ENCODE results near the gene LY6G6D.
A peak's percentile ranks its signal among the peaks of the same experiment; 100 is the strongest.

The LY6G6D gene

DNA sequence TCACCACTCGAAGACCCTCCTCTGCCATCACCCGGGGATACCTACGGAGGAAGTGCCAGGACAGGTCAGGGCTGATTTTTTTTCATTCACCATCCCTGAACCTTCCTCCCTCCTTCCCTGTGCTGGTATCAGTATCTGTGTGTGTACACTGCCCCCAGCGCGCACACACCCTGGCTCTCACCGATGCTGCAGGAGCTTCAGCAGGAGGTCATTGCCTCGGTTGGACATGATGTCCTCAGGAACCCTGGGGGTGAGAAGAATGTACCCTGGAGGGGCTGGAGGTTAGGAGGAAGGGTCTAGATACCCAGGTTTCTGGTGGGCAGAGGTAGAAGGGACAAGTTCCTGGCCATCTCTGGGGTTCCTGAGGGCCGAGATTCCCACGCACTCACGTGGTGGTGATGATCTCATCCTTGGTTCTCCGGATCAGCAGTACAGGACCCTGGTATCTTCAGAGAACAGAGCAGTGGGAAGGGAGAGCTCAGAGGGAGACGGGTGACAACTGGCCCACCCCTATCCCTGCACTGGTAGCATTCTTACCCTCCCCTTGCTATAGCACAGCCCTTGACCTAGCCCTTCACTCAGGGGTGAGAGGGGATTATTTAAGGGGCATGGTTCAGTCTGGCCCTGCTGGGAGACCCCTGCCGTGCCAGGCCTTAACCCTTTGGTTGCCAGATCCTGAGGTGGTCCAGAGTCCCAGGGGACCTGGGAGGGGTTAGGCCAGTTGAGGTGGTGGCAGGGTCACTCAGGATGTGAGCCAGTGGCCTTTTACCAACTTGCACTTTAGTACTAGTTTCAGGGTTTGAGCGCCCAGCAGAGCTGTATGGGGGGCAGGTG lies 27.1 kb upstream of the LY6G6D start:
- no peak for DNase-seq (ENCODE audit: low read depth)
- TF ChIP-seq, protein P1, sequence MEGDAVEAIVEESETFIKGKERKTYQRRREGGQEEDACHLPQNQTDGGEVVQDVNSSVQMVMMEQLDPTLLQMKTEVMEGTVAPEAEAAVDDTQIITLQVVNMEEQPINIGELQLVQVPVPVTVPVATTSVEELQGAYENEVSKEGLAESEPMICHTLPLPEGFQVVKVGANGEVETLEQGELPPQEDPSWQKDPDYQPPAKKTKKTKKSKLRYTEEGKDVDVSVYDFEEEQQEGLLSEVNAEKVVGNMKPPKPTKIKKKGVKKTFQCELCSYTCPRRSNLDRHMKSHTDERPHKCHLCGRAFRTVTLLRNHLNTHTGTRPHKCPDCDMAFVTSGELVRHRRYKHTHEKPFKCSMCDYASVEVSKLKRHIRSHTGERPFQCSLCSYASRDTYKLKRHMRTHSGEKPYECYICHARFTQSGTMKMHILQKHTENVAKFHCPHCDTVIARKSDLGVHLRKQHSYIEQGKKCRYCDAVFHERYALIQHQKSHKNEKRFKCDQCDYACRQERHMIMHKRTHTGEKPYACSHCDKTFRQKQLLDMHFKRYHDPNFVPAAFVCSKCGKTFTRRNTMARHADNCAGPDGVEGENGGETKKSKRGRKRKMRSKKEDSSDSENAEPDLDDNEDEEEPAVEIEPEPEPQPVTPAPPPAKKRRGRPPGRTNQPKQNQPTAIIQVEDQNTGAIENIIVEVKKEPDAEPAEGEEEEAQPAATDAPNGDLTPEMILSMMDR (IDR thresholded peaks at IDR 0.05; ENCODE audit: control insufficient read depth, insufficient read depth, low read depth, low read length, missing control alignments): no peak
- no peak overlapping the region for H3K4me3 ChIP-seq (ENCODE audit: control insufficient read depth, low read depth, low read length)

DNA sequence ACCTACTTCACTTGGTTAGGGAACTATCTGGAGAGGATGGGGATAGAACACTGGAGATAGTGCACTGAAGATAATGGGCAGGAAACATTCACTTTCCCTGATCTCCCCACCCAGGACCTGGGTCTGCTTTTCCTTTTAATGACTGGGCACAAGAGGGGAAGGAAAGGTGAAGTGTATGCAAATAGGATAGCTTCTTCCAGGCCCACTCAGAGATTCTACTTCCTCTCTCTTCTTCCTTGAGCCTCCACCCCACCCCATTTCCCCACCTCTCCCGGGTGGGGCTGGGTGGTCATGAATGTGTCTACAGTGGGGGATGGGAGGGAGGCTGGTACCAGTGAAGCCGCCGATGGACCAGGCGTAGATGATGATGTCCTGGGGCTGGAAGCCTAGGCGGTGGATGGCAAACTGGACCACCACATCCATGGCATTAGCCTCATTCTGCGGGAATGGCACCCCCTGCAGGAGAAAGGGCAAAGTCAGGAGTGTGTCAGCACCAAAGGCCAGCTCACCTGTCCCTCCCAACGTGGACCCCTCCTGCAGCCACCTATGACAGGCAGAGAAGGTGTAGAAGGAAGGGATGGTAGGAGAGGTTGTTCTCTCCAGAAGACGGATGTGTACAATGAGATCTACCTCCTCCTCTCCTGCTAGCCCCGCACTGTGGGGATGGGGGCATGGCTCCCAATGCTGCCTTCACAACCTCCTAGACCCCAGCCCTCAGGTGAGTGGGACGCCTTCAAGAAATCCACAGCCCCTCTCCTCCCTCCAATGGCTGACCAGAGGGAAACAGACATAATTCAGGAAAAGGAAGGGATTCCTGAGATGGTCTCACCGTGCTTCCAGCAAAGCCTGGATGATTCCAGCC lies 25.7 kb upstream of the LY6G6D start:
- no peak overlapping the region for H3K4me3 ChIP-seq (ENCODE audit: control insufficient read depth, low read depth, low read length)
- TF ChIP-seq, protein P1 (IDR thresholded peaks at IDR 0.05; ENCODE audit: control insufficient read depth, insufficient read depth, low read depth, low read length, missing control alignments): peak; percentile 59
- DNase-seq (ENCODE audit: low read depth): no peak

DNA sequence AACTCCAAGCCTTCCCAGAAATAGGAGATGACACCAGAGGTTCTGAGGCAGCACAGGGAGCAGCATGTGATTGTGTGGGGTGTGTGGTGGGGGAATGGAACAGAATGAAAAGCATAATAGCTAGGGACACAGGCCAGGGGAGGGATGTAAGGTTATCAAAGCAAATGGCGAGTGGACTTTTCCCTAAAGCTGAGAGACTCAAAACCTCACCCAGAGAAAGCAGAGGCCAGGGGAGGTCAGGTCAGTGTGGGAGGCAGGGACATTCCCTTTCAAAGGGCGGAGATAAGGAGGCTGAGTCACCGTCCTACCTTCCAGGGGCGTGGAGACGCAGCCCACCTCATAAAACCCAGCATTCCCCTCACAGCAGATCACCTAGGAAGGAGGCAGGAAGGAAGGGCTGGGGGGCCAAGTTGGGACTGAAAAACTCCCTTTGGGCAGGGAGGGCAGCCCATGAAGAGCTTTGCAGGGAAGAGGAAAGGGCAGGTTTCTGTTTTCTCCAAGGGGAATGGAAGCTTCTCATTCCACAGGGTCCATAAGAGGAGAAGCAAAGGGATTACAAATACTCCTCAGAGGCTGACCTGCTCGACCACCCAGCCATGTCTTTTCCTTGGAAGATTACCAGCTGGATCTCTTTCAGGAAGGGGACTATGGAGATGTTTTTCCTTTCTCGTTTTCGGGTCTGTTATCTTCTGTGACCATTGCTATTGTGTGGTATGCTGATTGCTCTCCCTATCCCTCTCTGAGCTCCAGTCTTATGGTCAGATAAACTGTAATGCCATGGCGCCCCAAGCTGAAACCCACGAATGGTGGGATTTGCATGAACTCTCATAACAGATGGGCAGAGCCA lies 24.7 kb upstream of the LY6G6D start:
- TF ChIP-seq, protein P1 (IDR thresholded peaks at IDR 0.05; ENCODE audit: control insufficient read depth, insufficient read depth, low read depth, low read length, missing control alignments): no peak
- DNase-seq (ENCODE audit: low read depth): no peak
- H3K4me3 ChIP-seq (ENCODE audit: control insufficient read depth, low read depth, low read length): no peak overlapping the region

DNA sequence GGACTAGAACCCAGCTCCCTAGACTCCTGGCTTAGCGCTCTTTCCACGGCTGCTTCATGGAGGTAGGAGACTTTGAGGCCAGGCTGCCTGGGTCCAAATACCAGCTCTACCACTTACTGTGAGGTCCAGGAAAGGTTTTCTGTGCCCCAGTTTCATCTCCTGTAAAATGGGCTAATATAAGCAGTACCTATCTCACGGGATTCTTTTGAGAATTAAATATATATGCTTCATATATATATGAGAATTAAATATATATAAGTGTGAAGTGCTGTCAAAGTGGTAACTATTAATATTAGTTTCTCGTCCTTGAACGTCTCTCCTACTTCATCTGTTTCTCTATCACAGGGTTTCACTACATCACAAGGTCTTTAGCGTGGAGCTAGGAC lies 24.1 kb upstream of the LY6G6D start:
- TF ChIP-seq, protein P1 (IDR thresholded peaks at IDR 0.05; ENCODE audit: control insufficient read depth, insufficient read depth, low read depth, low read length, missing control alignments): no peak
- DNase-seq (ENCODE audit: low read depth): no peak

DNA sequence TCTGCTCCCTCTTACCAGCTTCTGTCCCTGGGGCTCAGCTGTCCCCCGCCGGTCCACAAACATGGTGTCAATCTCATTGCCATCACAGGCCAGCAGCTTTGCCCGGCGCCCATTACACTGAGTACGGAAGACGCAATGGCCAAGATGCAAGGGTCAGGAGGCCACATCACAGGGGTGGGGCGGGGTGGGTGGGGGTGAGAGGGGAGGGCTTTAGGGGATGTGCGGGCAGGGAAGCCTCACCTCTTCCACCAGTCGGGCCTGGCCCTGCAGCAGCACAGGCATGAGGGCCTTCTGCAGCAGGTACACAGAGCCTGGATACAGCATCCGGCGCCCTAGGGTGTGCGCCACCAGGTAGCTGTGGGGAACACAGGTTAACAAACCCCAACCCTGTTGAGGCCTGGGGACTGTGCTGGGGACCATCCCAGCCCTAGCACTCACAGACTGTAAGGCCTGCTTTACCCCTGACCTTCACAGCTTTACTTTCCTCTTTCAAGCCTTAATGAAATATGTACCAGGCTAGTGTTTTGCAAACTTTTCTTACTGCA lies 23.5 kb upstream of the LY6G6D start:
- no peak overlapping the region for H3K4me3 ChIP-seq (ENCODE audit: control insufficient read depth, low read depth, low read length)
- TF ChIP-seq, protein P1 (IDR thresholded peaks at IDR 0.05; ENCODE audit: control insufficient read depth, insufficient read depth, low read depth, low read length, missing control alignments): no peak
- no peak for DNase-seq (ENCODE audit: low read depth)

More for the DNA sequence above, 24.1 kb upstream of the LY6G6D start:
- no peak overlapping the region for H3K4me3 ChIP-seq (ENCODE audit: control insufficient read depth, low read depth, low read length)

DNA sequence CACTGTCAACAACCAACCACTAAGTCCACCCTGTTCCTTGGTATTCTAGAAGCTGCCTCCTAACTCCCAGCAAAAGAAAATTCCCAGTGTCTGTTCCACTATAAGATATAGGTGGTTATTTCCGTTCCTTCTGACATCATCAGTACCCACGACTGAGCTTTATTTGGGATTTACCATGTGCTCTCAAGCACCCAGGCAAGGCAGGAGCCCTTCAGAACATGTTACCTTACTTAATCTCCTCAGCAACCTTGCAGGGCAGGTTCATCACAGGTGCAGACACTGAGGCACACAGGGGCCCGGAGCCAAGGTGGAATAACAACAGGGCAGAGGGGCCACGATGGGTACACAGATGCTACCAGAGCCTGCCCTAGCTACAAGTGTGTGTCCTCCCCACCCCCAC lies 22.8 kb upstream of the LY6G6D start:
- no peak for DNase-seq (ENCODE audit: low read depth)
- TF ChIP-seq, protein P1 (IDR thresholded peaks at IDR 0.05; ENCODE audit: control insufficient read depth, insufficient read depth, low read depth, low read length, missing control alignments): no peak
- no peak overlapping the region for H3K4me3 ChIP-seq (ENCODE audit: control insufficient read depth, low read depth, low read length)
